ENCODE results near the gene BSG.
"Not testable (repeated sequence)": the region's sequence is repeated elsewhere in the genome, so short reads cannot be mapped to it uniquely, and the experiment has no call there.

BSG gene

GRCh38 chr19:620166-620862 is 47.9 kb downstream of the BSG start:
- DNase-seq (ENCODE audit: low read depth) = no peak

GRCh38 chr19:621191-621590 is 48.8 kb downstream of the BSG start:
- not testable (repeated sequence) for DNase-seq (ENCODE audit: low read depth)

GRCh38 chr19:621819-622218 is 49.4 kb downstream of the BSG start:
- no peak for DNase-seq (ENCODE audit: low read depth)

GRCh38 chr19:622666-623065 is 50.3 kb downstream of the BSG start:
- no peak for DNase-seq (ENCODE audit: low read depth)

- no peak for DNase-seq (ENCODE audit: low read depth)
Measured at GRCh38 chr19:623175-623916, 51.0 kb downstream of the BSG start.

- DNase-seq (ENCODE audit: low read depth) = no peak
Measured at GRCh38 chr19:623974-624373, 51.6 kb downstream of the BSG start.

- DNase-seq (ENCODE audit: low read depth) = no peak
Measured at GRCh38 chr19:624433-625109, 52.2 kb downstream of the BSG start.

- DNase-seq (ENCODE audit: low read depth) = no peak
Measured at GRCh38 chr19:625257-625656, 52.9 kb downstream of the BSG start.

- DNase-seq (ENCODE audit: low read depth) = not testable (repeated sequence)
Measured at GRCh38 chr19:626566-626965, 54.2 kb downstream of the BSG start.

GRCh38 chr19:628168-628567 is 55.8 kb downstream of the BSG start:
- no peak for DNase-seq (ENCODE audit: low read depth)

GRCh38 chr19:629515-629914 is 57.1 kb downstream of the BSG start:
- not testable (repeated sequence) for DNase-seq (ENCODE audit: low read depth)

- DNase-seq (ENCODE audit: low read depth) = no peak
Measured at GRCh38 chr19:629961-630714, 57.7 kb downstream of the BSG start.

- DNase-seq (ENCODE audit: low read depth) = peak; percentile 33
Measured at GRCh38 chr19:632579-633067, 60.2 kb downstream of the BSG start.

All from activated T-cell treated with anti-CD3 and anti-CD28 coated beads for 24 hours (primary cell).